ENCODE results near the gene AGXT2.
A peak's percentile ranks its signal among the peaks of the same experiment; 100 is the strongest.
"Not testable (repeated sequence)": the region's sequence is repeated elsewhere in the genome, so short reads cannot be mapped to it uniquely, and the experiment has no call there.

AGXT2 gene

DNA sequence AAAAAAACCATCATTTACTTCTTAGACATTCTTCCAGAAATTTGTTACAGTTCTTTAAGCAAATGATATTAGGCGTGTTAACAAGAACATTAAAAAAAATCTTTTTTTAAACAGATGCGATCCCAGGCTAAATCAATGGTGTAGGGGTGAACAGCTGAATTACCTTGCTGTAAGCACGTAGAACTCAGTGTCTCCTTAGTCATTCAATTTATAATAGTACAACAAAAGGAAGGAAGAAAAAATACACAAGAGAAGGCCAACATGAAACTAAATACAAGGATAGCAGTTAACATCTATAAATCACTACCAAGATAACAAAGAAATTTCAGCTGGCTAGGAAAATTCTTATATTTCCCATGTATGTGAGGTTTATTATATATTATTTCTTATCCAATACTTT, 35.4 kb downstream of the AGXT2 start:
- DNase-seq: no peak

DNA sequence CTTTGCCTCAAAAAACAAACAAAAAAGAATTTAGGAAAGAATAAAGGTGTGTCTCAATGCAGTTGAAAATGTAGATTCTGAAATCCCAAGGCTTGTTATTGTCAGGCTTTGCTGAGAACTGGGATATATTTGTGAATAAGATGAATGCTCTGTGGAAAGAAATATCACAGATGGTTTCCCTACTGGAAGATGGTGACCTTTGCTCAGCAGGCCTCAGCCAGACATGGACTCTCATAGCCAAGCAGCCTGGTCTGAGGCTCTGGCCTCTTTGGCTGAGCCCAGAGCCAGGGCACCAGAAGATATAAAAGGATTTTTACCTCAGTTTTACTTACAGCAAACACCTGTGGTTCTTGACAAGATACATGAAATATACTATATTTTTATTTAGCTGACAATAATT, 37.1 kb downstream of the AGXT2 start:
- DNase-seq: no peak

DNA sequence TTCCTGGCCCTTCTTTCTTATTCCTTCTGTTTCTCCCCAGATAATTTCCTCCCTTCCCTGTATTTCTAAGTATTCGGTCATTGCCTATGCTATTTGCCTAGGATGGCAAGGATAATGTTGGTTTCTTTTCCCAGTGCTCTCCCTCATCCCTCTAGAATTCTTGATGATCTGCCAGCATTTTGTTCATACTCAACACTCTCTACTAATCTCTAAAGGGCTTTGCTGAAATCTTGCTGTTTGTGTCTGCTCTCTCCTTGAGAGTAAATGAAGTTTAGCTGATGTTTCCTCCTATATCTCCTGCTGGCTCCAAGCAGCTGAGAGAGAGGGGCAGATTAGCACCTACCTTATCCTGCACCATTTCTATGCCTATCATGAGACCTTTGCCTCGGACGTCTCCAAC, 38.1 kb downstream of the AGXT2 start:
- no peak for DNase-seq

DNA sequence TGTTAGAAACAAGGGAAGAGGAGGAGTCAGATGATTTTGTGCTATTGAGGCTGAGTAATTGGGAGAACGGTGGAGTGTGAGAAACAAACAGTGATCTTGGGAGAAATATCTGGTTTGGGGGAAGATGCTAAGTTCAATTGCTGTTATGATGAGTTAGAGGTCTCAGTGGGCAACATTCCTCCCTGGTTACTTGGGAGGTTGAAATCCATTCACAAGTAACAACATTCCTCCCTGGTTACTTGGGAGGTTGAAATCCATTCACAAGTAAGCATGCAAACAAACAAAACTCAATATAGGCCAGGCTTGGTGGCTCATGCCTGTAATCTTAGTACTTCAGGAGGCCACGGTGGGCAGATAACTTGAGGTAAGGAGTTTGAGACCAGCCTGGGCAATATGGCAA, 38.7 kb downstream of the AGXT2 start:
- DNase-seq: no peak

DNA sequence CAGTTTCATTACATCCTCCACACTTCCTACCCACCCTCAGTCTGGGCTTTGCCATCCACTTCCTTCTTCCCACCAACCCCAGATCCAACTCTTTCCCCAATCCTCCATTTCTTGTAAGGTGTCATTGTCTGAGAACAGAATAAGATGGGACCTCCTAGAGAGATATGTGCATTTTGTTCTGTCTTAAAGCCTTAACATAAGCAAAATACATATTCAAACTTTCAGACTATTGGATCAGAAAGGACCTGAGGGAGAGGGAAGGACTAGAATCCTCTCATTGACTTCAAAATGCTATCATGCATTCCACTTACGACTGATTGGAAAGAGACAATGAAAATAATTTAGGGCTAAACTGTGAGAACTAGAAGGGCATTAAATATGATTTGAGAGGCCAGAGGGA, 43.0 kb downstream of the AGXT2 start:
- DNase-seq: no peak

DNA sequence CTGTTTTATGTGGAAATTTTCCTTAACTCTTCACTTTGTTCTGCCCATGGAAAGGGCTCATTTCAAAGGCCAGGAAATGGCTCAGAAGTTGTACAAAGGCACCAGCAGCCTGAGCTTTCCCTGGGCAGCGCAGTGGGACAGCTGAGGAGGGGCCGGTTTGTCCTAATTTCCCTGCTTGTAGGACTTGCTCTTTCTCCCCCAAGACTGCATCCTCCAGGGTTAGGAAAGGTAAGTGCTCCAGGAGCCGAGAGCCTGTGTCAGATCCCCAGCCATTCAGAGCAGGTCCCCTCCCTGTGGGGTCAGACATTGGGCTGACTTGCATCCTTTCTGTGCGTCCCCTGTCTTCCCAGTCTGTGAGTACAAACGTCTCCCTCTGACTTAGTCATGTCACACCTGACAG, 43.5 kb downstream of the AGXT2 start:
- no peak for DNase-seq

DNA sequence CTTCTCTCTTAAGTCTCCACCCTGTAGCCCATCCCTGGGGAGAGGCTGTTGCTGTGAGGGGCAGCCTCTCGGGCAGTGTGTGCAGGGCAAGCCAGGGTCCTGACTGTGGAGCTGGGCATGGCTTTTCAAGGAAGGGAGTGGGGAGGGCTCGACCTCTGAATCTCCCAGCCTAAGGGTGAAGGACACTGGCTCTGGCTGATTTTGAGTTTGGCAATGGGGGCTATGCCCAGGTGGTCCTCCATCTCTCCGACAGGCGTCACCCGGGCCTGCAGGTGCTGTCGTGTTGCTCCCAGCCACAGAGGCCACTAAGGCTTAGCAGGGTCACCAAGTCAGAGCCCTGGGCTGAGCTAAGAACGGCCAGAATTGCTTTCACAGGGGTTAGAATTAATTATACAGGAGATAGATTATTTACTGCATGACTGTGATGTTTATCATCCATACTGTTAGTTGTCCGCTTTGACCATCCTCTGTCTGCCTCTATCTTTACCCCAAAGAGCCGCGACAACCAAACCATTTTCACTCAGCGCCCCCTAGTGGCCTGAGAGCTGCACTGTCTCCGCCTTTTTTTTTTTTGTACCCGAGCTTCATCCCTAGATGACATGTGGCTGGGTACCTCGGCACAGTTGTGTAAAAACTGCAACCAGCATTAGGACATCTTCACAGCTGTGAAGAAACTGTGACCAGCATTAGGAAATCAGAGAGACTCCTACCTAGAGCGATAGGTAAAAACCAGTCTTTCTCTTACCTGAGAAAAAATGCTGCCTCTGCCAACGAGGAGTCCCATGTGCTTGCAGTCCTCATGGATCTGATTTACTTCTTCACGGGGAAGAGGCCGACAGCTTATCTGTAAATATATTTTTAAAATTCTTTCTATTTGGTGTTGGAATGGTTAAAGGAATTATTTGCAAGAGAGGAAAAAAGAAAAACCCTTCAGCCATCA, 44.5 kb downstream of the AGXT2 start:
- peak; percentile 44 for DNase-seq

DNA sequence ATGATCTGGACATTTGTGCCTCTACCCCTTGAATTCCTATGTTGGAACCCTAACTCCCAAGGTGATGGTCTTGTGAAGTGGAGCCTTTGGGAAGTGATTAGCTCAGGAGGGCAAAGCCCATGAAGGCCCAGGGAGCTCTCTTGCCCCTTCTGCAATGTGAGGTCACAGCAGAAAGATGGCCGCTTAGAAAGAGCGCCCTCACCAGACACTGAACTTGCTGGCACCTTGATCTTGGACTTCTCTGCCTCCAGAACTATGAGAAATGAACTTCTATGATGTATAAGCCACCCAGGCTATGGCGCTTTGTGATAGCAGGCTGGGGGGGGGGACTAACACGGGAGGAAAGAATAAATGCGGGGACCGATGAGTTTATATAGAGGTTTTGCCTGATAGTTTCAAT, 45.3 kb downstream of the AGXT2 start:
- no peak for DNase-seq

DNA sequence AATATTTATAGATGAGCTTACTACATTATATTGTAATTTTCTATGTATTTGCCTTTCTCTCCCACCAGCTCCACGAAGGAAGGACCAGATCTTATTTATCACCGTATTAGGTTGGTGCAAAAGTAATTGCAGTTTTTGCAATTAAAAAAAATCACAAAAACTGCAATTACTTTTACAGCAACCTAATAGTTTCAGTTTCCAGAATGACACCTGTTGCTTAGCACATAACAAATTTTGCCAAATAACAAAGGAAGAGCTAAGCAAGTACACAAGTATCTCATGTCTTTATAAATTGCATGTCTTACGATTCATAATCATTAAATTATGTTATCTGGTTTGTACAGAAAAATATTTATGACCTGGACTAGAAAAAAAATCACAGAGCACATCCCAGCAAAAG, 45.9 kb downstream of the AGXT2 start:
- DNase-seq: no peak

DNA sequence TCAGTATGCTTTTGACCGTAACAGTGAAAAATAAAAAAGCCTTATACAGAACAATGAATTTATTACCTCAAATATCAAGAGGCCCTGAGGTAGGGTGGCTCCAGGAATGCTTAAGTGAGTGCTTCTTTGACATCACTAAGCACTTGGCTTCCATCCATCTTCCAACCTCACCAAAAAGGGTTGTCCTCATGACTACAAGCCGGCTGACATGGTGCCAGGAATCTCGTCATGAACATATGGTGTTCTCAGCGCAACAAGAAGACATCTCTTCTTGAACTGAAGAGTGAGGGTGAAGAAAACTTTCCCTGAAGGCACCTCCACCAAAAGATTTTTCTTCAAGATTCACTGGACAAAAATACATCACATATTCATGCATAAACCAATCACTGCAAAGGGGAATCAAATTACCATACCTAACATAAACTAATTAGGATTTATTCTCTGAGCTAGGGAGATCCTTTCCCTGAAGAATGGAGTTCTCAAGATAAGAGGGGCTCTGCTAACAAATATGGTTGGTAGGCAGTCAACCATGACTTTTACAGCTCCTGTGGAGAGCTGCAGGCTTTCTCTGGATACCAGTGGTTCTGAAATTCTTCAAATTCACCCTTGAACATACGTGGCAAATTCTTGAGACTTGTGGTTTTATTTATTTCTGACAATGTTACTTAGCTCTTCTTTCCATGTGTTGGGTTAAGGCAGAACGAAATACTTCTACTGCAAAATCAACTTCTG, 49.5 kb downstream of the AGXT2 start:
- no peak for DNase-seq

DNA sequence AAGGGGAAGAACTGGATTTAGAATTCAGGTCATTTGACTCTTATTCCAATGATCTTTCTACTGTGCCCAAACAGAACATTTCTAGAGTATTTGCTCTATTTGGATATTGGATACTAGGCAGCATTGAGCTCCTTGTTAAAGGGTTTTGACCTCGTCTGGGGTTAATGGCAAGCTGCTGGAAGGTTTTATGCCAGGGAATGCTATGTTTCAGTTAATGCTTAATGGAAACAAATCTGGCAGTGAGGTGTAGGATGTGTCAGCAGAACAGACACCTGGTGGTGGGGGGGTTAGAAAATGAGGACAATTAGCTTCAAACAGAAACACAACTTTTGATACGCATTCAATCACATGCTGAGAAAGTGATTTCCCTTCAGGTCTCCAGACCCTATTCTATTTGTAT, 51.5 kb downstream of the AGXT2 start:
- DNase-seq: no peak

DNA sequence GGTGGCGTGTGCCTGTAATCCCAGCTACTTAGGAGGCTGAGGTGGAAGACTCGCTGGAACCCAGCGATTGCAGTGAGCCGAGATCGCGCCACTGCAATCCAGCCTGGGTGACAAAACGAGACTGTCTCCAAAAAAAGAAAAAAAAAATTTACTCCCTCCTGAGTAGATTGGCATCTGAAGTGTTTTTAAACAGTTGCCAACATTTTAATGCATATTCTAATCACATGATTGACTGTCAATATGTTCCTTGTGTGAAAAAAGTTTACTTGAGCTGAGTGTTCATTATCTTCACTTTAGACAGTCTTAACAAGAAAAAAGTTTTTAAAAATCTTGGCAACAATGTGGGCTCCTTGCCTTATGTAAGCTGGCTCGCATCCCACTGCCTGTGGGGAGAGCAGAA, 53.8 kb downstream of the AGXT2 start:
- no peak for DNase-seq

DNA sequence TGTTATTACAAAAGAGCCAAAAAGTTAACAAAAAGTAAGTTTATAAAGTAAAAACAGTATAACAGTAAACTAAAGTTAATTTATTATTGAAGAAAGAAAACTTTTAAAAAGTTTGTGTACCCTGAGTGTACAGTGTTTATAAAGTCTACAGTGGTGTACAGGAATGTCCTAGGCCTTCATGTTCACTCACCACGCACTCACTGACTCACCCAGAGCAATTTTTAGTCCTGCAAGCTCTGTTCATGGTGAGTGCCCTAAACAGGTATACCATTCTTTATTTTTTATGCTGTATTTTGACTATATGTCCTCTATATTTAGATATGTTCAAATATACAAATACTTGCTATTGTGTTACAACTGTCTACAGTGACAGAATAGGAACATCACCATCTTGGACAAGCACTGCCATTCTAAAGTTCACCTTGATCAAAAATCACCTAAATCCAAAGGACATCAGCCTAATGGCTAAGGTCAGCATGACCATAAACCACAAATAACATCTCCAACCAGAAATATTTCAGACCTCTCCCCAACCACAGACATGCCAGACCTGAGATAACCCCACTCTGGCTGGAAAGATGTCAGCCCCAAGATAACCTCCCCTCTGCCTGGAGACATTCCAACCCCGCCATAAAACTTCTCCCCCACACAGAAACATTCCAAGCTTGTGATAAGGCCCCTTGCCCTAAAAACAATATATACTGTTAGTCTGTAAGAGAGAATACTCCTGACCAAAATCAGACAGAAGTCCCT, 56.1 kb downstream of the AGXT2 start:
- DNase-seq: no peak

DNA sequence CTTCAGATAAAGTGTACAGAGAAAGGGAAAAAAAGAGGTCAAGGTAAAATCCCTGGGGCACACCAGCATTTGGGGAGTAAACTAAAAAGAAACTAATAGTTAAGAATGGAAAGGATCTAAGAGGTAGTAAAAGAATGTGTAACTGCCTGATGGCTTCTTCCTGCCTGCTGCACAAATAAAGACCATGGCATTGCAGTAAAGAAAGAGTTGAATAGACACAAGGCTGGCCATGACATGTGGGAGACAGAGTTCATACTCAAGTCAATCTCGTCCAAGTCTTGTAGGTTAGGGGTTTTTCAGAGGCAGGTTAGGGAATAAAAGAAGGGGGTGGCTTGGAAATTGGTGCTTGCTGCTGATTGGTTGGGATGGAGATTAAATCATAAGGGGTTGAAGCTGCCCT, 60.8 kb downstream of the AGXT2 start:
- no peak for DNase-seq

DNA sequence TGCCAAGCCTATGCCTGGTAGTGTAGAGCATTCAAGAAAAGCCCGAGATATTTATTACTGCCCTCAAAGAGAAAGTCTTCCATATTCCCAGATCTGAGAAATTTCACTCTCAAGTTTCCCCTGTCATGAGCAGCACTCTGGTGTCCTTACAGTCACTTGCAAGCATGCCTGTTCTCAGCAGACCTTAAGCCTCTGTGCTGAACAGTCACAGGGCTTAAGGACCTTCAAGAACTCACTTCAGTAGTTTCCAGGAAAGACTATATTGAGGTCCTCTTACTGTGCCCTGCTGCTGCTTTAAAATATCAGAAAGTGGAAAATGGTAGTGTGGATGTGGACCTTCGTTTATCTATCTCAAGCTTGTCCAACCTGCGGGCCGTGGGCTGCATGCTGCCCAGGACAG, 64.9 kb downstream of the AGXT2 start:
- no peak for DNase-seq

DNA sequence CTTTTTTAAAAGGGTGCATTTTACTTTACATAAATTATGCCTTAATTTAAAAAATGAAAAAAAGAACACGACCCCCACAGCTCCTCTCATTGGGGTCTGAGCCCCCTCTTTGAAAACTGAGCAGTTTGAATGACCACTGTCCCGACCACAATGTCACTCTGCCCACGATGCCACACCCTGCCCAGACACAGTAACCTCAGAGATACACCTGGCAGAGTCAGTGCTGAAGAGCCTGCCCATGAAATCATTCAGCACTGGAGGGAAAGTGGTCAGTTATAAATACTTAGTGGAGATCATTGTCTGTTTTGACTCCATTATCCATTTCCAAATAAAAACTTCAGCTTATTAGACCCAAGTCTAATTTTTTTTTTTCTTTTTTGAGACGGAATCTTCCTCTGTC, 69.1 kb downstream of the AGXT2 start:
- no peak for DNase-seq

DNA sequence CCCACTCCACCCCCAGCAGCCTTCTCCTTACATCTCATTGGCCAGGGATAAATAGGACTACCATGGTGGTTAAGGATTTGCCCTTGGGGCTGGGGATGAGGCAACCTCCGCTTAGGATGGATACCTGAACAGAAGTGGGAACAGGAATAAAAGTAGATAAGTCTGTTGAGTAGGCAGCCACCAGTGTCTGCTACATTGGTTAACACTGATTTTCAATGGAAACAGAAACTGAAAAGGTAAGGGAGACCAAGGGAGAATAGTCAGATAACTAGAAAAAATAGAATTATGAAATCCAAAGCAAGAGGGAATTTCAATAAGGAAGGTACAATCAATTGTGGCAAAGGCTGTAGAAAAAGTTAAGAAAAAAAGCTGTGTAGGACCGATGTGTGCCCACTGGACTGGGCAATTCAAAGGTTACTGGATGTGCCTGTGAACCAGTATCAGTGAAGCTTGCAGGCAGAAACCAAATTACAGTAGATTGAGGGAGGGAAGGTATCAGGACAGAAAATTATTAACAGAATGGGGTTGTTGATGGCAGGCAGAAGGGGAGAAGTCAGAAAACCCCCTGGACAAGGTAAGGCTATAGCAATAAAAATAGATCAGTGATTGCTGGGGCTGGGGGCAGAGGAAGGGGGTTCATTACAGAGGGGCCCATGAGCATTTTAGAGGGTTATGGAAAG, 69.7 kb downstream of the AGXT2 start:
- DNase-seq: no peak

DNA sequence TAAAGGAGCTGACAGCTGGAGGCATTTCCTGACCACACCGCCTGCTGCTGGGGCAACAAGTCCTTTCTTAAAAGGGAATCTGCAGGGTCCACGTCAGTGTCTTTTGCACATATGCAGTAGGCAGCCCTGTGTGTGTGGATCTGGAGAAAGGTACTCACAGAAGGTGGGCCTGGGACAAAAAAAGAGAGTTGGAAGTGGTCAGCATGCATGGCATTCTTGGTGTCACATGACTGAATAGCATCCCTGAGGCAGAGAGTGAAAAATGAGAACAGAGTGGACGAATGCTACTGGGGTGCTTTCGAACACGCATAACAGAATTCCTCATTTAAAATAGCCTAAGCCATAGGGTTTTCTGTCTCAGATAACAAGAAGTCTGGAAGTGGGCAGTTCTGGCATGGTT, 71.4 kb downstream of the AGXT2 start:
- DNase-seq: no peak

DNA sequence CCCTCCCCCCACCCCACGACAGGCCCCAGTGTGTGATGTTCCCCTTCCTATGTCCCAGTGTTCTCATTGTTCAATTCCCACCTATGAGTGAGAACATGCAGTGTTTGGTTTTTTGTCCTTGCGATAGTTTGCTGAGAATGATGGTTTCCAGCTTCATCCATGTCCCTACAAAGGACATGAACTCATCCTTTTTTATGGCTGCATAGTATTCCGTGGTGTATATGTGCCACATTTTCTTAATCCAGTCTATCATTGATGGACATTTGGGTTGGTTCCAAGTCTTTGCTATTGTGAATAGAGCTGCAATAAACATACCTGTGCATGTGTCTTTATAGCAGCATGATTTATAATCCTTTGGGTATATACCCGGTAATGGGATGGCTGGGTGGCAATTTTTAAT, 76.1 kb downstream of the AGXT2 start:
- DNase-seq: not testable (repeated sequence)

DNA sequence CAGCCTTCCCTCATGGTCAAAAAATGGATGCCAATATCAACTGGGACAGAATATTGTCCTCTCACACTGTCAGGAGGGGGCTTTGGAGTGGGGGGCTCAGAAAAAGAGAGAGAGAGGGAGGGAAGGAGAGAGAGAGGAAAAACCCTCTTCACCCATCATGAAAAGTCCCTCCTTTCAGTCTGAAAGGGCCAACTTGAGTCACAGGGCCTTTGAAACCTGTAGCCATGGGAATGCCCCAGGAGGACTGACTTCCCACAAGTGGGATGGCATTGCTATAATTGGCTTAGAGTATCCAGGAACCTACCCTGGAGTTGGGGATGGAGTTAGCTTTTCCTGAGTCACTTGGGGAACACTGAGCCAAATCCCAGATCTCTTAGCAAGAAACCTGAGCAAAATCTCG, 77.2 kb downstream of the AGXT2 start:
- no peak for DNase-seq

DNA sequence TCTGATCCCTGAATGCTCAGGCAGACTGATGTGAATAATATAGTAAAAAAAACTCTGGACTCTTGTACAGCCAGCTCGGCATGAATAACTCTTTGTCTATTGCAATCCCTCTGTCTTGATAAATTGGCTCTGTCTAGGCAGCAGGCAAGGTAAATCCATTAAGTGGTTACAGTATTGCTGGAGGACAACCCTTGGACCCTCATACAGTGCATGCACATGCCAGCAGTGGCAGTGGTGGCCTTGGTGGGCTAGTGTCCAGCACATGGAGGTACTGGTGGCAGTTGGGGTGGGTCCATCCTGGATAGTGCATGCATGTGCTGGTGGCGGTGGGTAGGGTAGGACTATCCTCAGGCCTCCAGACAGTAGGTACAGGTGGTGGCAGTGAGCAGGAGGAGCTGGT, 79.5 kb downstream of the AGXT2 start:
- DNase-seq: no peak

DNA sequence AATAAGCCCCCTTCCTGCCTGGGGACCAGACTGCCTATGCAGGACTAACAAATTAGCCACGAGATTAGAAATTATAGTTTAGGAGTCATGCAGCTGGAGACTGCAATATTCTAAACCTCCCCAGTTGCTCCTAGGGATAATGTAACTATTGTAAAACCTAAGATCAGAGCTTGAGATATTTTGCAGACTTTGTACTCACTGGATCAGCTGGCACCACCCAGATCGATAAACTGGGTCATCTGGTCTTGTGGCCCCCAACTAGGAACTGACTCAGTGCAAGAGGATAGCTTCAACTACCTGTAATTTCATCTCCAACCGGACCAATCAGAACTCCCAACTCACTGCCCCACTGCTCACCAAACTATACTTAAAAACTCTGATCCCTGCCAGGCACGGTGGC, 80.2 kb downstream of the AGXT2 start:
- DNase-seq: no peak

DNA sequence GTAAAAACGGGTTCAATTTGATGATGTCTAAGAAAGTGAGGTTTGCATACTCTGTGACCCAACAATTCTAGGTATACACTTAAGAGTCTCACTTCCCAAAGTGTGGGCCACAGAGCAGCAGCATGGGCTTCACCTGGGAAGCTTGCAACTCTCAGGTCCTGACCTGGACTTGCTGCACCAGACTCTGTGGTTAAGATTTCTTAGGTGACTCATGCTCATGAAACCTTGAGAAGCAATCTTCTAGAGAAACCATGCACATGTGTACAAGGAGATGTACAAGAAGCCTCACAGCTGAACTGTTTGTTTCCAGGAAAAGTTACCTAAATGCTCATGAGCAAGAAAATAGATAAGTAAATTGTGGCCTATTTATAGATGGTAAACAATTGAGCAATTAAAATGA, 88.4 kb downstream of the AGXT2 start:
- no peak for DNase-seq
